HFF-Myc (cell line): ENCODE data around the gene SNTN.
"Not testable (repeated sequence)": the region's sequence is repeated elsewhere in the genome, so short reads cannot be mapped to it uniquely, and the experiment has no call there.

Experiments used
- DNase-seq: peaks from one replicate; pipeline ENCODE4 v3.0.0-alpha.2; 2011; ENCODE audit warnings: low read depth; ENCODE audit errors: extremely low read depth
- H3K4me3 ChIP-seq: replicated peaks from 2 replicates; pipeline ENCODE4 v1.5.1; 2011; ENCODE audit warnings: low read depth, mild to moderate bottlenecking, control low read depth, low read length
- TF ChIP-seq, protein P1 (sequence below): IDR thresholded peaks from 2 replicates; pipeline ENCODE4 v1.5.1; 2012; ENCODE audit warnings: mild to moderate bottlenecking, low read depth, low read length, control low read depth; ENCODE audit errors: missing control alignments

Gene SNTN

DNA sequence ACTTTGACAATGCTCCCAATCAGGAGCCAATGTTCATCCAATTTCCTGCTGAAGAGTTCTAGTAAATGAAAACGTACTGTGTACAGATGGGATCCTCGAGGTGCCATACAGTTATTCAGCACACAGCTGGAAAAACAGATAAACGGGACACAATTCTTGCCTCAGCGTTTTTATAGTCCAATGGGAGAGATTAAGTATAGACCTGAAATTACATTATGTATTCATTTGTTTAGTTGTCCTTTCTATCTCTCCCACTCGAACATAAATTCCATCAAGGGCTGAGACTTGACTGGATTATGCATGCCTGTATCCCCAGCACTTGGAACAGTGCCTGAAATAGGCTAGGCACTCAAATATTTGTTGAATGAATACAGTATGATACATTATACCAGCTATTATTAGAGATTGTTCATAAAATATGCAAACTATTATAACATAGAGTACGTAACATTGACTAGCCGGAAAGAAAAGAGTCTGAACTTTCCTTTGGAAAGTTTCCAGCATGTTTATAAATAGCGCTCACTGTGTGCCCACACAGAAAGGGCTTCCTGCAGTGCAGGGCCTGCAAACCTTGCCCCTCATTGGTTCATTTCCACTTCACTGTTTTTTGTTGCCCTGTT, 27.4 kb upstream of the SNTN start:
- TF ChIP-seq, protein P1, sequence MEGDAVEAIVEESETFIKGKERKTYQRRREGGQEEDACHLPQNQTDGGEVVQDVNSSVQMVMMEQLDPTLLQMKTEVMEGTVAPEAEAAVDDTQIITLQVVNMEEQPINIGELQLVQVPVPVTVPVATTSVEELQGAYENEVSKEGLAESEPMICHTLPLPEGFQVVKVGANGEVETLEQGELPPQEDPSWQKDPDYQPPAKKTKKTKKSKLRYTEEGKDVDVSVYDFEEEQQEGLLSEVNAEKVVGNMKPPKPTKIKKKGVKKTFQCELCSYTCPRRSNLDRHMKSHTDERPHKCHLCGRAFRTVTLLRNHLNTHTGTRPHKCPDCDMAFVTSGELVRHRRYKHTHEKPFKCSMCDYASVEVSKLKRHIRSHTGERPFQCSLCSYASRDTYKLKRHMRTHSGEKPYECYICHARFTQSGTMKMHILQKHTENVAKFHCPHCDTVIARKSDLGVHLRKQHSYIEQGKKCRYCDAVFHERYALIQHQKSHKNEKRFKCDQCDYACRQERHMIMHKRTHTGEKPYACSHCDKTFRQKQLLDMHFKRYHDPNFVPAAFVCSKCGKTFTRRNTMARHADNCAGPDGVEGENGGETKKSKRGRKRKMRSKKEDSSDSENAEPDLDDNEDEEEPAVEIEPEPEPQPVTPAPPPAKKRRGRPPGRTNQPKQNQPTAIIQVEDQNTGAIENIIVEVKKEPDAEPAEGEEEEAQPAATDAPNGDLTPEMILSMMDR, result no peak
- peak; percentile 32 for DNase-seq
- H3K4me3 ChIP-seq, result no peak overlapping the region

DNA sequence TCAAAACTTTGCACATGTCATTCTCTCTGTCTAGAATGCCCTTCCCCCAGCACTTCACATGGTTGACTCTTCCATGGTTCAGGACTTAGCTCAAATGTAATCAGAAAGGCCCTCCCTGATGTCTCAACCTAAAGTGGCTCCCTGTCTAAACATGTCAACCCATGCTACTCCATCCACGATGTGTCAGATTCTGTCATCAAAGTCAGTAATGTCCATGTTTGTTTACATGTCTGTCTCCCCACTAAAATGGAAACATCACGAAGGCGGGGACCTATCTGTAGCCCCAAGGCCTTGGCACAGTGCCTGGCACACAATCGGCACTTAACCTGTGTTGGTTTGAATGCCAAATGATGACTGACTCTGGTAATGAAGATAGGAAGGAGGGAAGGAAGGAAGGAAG, 20.8 kb upstream of the SNTN start:
- no peak for DNase-seq
- TF ChIP-seq, protein P1, result no peak
- H3K4me3 ChIP-seq, result no peak overlapping the region

DNA sequence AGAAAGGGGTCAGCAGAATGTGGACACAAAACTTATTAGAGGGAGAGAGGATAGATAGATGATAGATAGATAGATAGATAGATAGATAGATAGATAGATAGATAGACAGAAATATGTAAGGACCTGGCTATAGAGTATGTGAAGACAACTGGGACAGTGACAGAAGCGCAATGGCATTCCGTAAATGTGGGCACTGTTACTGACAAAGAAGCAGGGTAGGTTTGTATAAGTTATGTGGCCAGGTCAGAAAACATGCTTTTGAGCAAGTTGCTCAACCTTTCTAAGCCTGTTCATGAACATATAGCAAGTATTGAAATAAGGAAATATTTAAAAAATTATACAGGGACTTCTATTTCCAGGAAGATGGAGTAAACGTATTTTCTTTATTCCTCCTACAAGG, 17.3 kb upstream of the SNTN start:
- TF ChIP-seq, protein P1, result no peak
- no peak overlapping the region for H3K4me3 ChIP-seq
- DNase-seq, result no peak

DNA sequence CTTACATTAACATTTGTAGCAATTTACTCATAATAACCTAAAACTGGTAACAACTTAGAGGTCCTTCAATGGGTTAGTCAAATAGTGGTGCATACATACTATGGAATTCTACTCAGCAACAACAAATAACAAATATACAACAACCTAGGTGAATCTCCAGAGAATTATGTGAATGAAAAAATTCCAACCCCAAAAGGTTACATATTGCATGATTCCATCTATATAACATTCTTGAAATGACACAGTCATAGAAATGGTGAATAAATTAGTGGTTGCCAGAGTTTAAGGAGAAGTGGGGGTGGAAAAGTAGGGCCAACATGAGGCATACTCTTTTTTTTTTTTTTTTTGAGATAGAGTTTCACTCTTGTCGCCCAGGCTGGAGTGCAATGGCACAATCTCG, 12.7 kb upstream of the SNTN start:
- TF ChIP-seq, protein P1, result no peak
- DNase-seq, result no peak
- no peak overlapping the region for H3K4me3 ChIP-seq

DNA sequence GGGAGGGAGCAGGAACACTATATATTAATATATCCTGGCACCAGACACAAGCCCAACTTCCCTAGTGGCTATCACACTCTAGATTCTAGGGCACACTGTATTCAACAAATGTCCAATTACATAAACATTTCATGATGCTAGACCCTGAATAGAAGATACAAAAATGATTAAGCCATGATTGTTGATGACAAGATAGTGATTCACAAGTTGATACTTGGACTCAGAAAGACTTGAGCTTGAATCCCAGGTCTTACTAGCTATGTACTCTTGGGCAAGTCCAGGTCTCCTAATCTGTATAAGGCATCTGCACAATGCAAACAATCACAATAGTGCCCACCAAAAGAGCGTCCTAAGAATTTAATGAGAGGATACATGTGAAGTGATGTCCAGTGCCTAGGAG, 10.0 kb upstream of the SNTN start:
- TF ChIP-seq, protein P1, result no peak
- no peak overlapping the region for H3K4me3 ChIP-seq
- DNase-seq, result no peak

DNA sequence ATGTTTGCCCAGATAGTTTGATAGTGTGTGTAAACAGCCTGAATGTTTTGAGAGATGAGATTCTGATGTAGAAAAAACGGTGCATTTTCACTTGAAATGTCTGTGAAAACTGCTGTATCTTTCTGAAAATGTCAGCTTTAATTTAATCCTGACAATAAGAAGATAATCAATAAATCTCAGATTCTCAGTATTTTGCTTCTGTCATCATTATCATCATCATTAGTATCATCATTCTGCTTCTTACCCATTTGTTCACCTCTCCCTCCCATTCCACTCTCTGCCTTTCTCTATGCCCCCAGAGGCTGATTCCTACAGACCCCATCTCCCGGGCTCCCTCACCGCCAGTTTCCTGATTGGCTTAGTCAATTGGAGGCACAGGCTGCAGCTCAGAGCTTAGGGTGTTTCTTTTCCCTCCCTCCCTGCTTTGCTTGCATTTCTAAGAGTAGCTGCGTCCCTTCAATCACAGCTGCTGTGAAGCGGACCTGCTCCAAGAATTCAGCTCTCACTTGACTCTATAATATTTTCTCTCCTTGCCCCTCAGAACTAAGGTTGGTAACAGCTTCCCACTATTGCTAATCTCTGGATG, 8.2 kb upstream of the SNTN start:
- TF ChIP-seq, protein P1, result no peak
- H3K4me3 ChIP-seq, result no peak overlapping the region
- no peak for DNase-seq

DNA sequence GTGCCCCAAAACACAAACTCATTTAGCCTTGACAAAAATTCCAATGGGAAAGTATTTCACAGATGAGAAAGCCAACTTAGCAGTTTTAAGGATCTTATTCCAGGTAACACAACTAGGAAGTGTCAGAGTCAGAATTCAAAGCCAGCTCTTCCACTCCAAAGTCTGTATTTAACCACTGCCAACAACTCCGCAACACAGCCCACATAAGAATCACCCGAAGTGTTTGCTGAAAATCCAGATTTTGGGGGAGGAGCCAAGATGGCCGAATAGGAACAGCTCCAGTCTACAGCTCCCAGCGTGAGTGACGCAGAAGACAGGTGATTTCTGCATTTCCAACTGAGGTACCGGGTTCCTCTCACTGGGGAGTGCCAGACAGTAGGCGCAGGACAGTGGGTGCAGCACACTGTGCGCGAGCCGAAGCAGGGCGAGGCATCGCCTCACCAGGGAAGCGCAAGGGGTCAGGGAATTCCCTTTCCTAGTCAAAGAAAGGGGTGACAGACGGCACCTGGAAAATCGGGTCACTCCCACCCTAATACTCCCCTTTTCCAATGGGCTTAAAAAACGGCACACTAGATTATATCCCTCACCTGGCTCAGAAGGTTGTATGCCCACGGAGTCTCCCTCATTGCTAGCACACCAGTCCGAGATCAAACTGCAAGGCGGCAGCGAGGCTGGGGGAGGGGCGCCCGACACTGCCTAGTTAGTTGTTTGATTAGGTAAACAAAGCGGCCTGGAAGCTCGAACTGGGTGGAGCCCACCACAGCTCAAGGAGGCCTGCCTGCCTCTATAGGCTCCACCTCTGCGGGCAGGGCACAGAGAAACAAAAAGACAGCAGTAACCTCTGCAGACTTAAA, 7.3 kb upstream of the SNTN start:
- not testable (repeated sequence) for DNase-seq, H3K4me3 ChIP-seq
